ENCODE results near the gene RIPPLY1. TPM values are rescaled to one million over a fixed set of nuclear protein-coding genes. Genes with fewer than 3 reads are reported as not detected.

Gene RIPPLY1
- total RNA-seq, 5 donors from 2014 or later (not counting 1 experiment from before 2014, with no cell fraction given): not detected

GRCh38 chrX:106905064-106905708 is 2.0 kb upstream of the RIPPLY1 start:
- Mint-ChIP-seq H3K27me3 (peaks cover 0 to 3% of the 10 kb centered on the region in 2 donors), H3K36me3 (no peaks in the 10 kb centered on the region), H3K27ac (no peak overlapping the region), H3K9me3 (no peaks in the 10 kb centered on the region), H3K4me3 (no peak overlapping the region), H3K4me1 (no peaks in the 10 kb centered on the region)
- WGBS (ENCODE audit: insufficient coverage): 100% methylated on average over 1 of the region's 5 CpGs
- ChIA-PET POLR2A (no interaction called here), CTCF (interaction anchor here (0.5 to 1.5 kb wide), 4 partner anchors 11 to 989 kb away, joined by 3 to 5 read pairs (median 3); no protein-coding TSS in a partner anchor)
- ATAC-seq (replicated peaks in 1 of 4) (no peak), DNase-seq (no peak)
- Histone ChIP-seq H3K27ac (ENCODE audit: low read length) (no peak overlapping the region), H3K27me3 (replicated peaks in 1 of 2; ENCODE audit: control insufficient read depth in 2 of 2, extremely low read depth in 1 of 2, insufficient read depth in 2 of 2, low read length in 1 of 2) (no peaks in the 10 kb centered on the region), H3K4me1 (ENCODE audit: control insufficient read depth in 1 of 2, extremely low read depth in 1 of 2, insufficient read depth in 2 of 2, low read length in 2 of 2) (no peaks in the 10 kb centered on the region), H3K36me3 (ENCODE audit: control insufficient read depth in 2 of 2, extremely low read depth in 1 of 2, insufficient read depth in 1 of 2, low read length in 1 of 2) (no peaks in the 10 kb centered on the region), H3K9me3 (no peaks in the 10 kb centered on the region), H3K4me3 (ENCODE audit: control insufficient read depth in 1 of 2, extremely low read depth in 1 of 2, low read length in 1 of 2) (no peak overlapping the region)

GRCh38 chrX:106903856-106904528 is 851 bp upstream of the RIPPLY1 start:
- H3K27ac Mint-ChIP-seq: no peak overlapping the region
- no peaks in the 10 kb centered on the region for H3K36me3 Mint-ChIP-seq
- H3K4me3 ChIP-seq (ENCODE audit: control insufficient read depth in 1 of 2, extremely low read depth in 1 of 2, low read length in 1 of 2): no peak overlapping the region
- H3K9me3 ChIP-seq: no peaks in the 10 kb centered on the region
- no peaks in the 10 kb centered on the region for H3K4me1 ChIP-seq (ENCODE audit: control insufficient read depth in 1 of 2, extremely low read depth in 1 of 2, insufficient read depth in 2 of 2, low read length in 2 of 2)
- H3K27ac ChIP-seq (ENCODE audit: low read length): no peak overlapping the region
- no peaks in the 10 kb centered on the region for H3K27me3 ChIP-seq (replicated peaks in 1 of 2; ENCODE audit: control insufficient read depth in 2 of 2, extremely low read depth in 1 of 2, insufficient read depth in 2 of 2, low read length in 1 of 2)
- no peaks in the 10 kb centered on the region for H3K36me3 ChIP-seq (ENCODE audit: control insufficient read depth in 2 of 2, extremely low read depth in 1 of 2, insufficient read depth in 1 of 2, low read length in 1 of 2)
- H3K9me3 Mint-ChIP-seq: no peaks in the 10 kb centered on the region
- POLR2A ChIA-PET: interaction anchor here in 1 of 2 donors (0.5 kb wide), 1 partner anchor 38 kb away, joined by 3 read pairs; no protein-coding TSS in a partner anchor
- no peak overlapping the region for H3K4me3 Mint-ChIP-seq
- WGBS (ENCODE audit: insufficient coverage): 100% methylated on average over 1 of the region's 5 CpGs
- no peaks in the 10 kb centered on the region for H3K4me1 Mint-ChIP-seq
- CTCF ChIA-PET: interaction anchor here in 1 of 2 donors (0.9 to 1.0 kb wide), 2 partner anchors 9 to 11 kb away, joined by 3 to 4 read pairs; no protein-coding TSS in a partner anchor
- no peak for DNase-seq
- peaks cover 0 to 3% of the 10 kb centered on the region in 2 donors for H3K27me3 Mint-ChIP-seq
- ATAC-seq (replicated peaks in 1 of 4): no peak

- H3K36me3 ChIP-seq (ENCODE audit: control insufficient read depth in 2 of 2, extremely low read depth in 1 of 2, insufficient read depth in 1 of 2, low read length in 1 of 2): no peaks in the 10 kb centered on the region
- Mint-ChIP-seq H3K4me1 (no peaks in the 10 kb centered on the region), H3K27me3 (peaks cover 0 to 3% of the 10 kb centered on the region in 2 donors), H3K27ac (no peak overlapping the region), H3K9me3 (no peaks in the 10 kb centered on the region), H3K36me3 (no peaks in the 10 kb centered on the region), H3K4me3 (no peak overlapping the region)
- CTCF ChIA-PET: interaction anchor here (0.7 to 1.2 kb wide), 2 partner anchors 10 to 30 kb away, joined by 3 read pairs; no protein-coding TSS in a partner anchor
- no peaks in the 10 kb centered on the region for H3K27me3 ChIP-seq (replicated peaks in 1 of 2; ENCODE audit: control insufficient read depth in 2 of 2, extremely low read depth in 1 of 2, insufficient read depth in 2 of 2, low read length in 1 of 2)
- no peak overlapping the region for H3K27ac ChIP-seq (ENCODE audit: low read length)
- H3K9me3 ChIP-seq: no peaks in the 10 kb centered on the region
- no CpG with 5 or more reads among the region's 2 CpGs for WGBS (ENCODE audit: insufficient coverage)
- no peaks in the 10 kb centered on the region for H3K4me1 ChIP-seq (ENCODE audit: control insufficient read depth in 1 of 2, extremely low read depth in 1 of 2, insufficient read depth in 2 of 2, low read length in 2 of 2)
- no peak overlapping the region for H3K4me3 ChIP-seq (ENCODE audit: control insufficient read depth in 1 of 2, extremely low read depth in 1 of 2, low read length in 1 of 2)
- ATAC-seq (replicated peaks in 1 of 4) (no peak), DNase-seq (no peak)
- POLR2A ChIA-PET: no interaction called here
Measured at GRCh38 chrX:106902684-106903083, 457 bp downstream of the RIPPLY1 start.

GRCh38 chrX:106901781-106902219 is 1.3 kb downstream of the RIPPLY1 start:
- Histone ChIP-seq H3K36me3 (ENCODE audit: control insufficient read depth in 2 of 2, extremely low read depth in 1 of 2, insufficient read depth in 1 of 2, low read length in 1 of 2) (no peaks in the 10 kb centered on the region), H3K4me3 (ENCODE audit: control insufficient read depth in 1 of 2, extremely low read depth in 1 of 2, low read length in 1 of 2) (no peak overlapping the region), H3K27ac (ENCODE audit: low read length) (no peak overlapping the region), H3K9me3 (no peaks in the 10 kb centered on the region), H3K4me1 (ENCODE audit: control insufficient read depth in 1 of 2, extremely low read depth in 1 of 2, insufficient read depth in 2 of 2, low read length in 2 of 2) (no peaks in the 10 kb centered on the region), H3K27me3 (replicated peaks in 1 of 2; ENCODE audit: control insufficient read depth in 2 of 2, extremely low read depth in 1 of 2, insufficient read depth in 2 of 2, low read length in 1 of 2) (no peaks in the 10 kb centered on the region)
- H3K4me3 Mint-ChIP-seq: no peak overlapping the region
- no peak for DNase-seq
- H3K9me3 Mint-ChIP-seq: no peaks in the 10 kb centered on the region
- H3K27me3 Mint-ChIP-seq: peaks cover 0 to 3% of the 10 kb centered on the region in 2 donors
- H3K4me1 Mint-ChIP-seq: no peaks in the 10 kb centered on the region
- no CpG with 5 or more reads among the region's 4 CpGs for WGBS (ENCODE audit: insufficient coverage)
- ChIA-PET POLR2A (no interaction called here), CTCF (interaction anchor here in 1 of 2 donors (0.6 to 1.2 kb wide), 4 partner anchors 8 to 45 kb away, joined by 3 read pairs; no protein-coding TSS in a partner anchor)
- H3K36me3 Mint-ChIP-seq: no peaks in the 10 kb centered on the region
- ATAC-seq (replicated peaks in 1 of 4): no peak
- no peak overlapping the region for H3K27ac Mint-ChIP-seq

- H3K27me3 Mint-ChIP-seq: peaks cover 0 to 5% of the 10 kb centered on the region in 2 donors
- H3K36me3 Mint-ChIP-seq: no peaks in the 10 kb centered on the region
- ATAC-seq (replicated peaks in 1 of 4): no peak
- H3K4me3 Mint-ChIP-seq: no peak overlapping the region
- POLR2A ChIA-PET: no interaction called here
- no CpG with 5 or more reads among the region's 3 CpGs for WGBS (ENCODE audit: insufficient coverage)
- DNase-seq: no peak
- H3K4me1 ChIP-seq (ENCODE audit: control insufficient read depth in 1 of 2, extremely low read depth in 1 of 2, insufficient read depth in 2 of 2, low read length in 2 of 2): no peaks in the 10 kb centered on the region
- H3K36me3 ChIP-seq (ENCODE audit: control insufficient read depth in 2 of 2, extremely low read depth in 1 of 2, insufficient read depth in 1 of 2, low read length in 1 of 2): no peaks in the 10 kb centered on the region
- no peak overlapping the region for H3K27ac Mint-ChIP-seq
- no peaks in the 10 kb centered on the region for H3K27me3 ChIP-seq (replicated peaks in 1 of 2; ENCODE audit: control insufficient read depth in 2 of 2, extremely low read depth in 1 of 2, insufficient read depth in 2 of 2, low read length in 1 of 2)
- no peaks in the 10 kb centered on the region for H3K9me3 ChIP-seq
- H3K4me1 Mint-ChIP-seq: no peaks in the 10 kb centered on the region
- H3K9me3 Mint-ChIP-seq: no peaks in the 10 kb centered on the region
- no peak overlapping the region for H3K4me3 ChIP-seq (ENCODE audit: control insufficient read depth in 1 of 2, extremely low read depth in 1 of 2, low read length in 1 of 2)
- CTCF ChIA-PET: interaction anchor here in 1 of 2 donors (0.6 to 1.1 kb wide), 5 partner anchors 8 to 730 kb away, joined by 3 read pairs; no protein-coding TSS in a partner anchor
- H3K27ac ChIP-seq (ENCODE audit: low read length): no peak overlapping the region
Measured at GRCh38 chrX:106901341-106901740, 1.8 kb downstream of the RIPPLY1 start.

GRCh38 chrX:106899841-106900240 is 3.3 kb downstream of the RIPPLY1 start:
- no CpG with 5 or more reads among the region's 1 CpG for WGBS (ENCODE audit: insufficient coverage)
- ATAC-seq (replicated peaks in 1 of 4) (no peak), DNase-seq (no peak)
- no peaks in the 10 kb centered on the region for H3K27me3 ChIP-seq (replicated peaks in 1 of 2; ENCODE audit: control insufficient read depth in 2 of 2, extremely low read depth in 1 of 2, insufficient read depth in 2 of 2, low read length in 1 of 2)
- H3K4me3 ChIP-seq (ENCODE audit: control insufficient read depth in 1 of 2, extremely low read depth in 1 of 2, low read length in 1 of 2): no peak overlapping the region
- no peaks in the 10 kb centered on the region for H3K9me3 ChIP-seq
- no peaks in the 10 kb centered on the region for H3K4me1 ChIP-seq (ENCODE audit: control insufficient read depth in 1 of 2, extremely low read depth in 1 of 2, insufficient read depth in 2 of 2, low read length in 2 of 2)
- Mint-ChIP-seq H3K27ac (no peak overlapping the region), H3K4me1 (no peaks in the 10 kb centered on the region), H3K9me3 (no peaks in the 10 kb centered on the region), H3K4me3 (no peak overlapping the region), H3K27me3 (peaks cover 0 to 13% of the 10 kb centered on the region in 2 donors), H3K36me3 (no peaks in the 10 kb centered on the region)
- POLR2A ChIA-PET: no interaction called here
- no peak overlapping the region for H3K27ac ChIP-seq (ENCODE audit: low read length)
- no peaks in the 10 kb centered on the region for H3K36me3 ChIP-seq (ENCODE audit: control insufficient read depth in 2 of 2, extremely low read depth in 1 of 2, insufficient read depth in 1 of 2, low read length in 1 of 2)
- CTCF ChIA-PET: interaction anchor here (0.6 to 1.0 kb wide), 4 partner anchors 296 to 994 kb away, joined by 3 read pairs; no protein-coding TSS in a partner anchor
